ENCODE results near the gene GSE1.

The GSE1 gene

DNA sequence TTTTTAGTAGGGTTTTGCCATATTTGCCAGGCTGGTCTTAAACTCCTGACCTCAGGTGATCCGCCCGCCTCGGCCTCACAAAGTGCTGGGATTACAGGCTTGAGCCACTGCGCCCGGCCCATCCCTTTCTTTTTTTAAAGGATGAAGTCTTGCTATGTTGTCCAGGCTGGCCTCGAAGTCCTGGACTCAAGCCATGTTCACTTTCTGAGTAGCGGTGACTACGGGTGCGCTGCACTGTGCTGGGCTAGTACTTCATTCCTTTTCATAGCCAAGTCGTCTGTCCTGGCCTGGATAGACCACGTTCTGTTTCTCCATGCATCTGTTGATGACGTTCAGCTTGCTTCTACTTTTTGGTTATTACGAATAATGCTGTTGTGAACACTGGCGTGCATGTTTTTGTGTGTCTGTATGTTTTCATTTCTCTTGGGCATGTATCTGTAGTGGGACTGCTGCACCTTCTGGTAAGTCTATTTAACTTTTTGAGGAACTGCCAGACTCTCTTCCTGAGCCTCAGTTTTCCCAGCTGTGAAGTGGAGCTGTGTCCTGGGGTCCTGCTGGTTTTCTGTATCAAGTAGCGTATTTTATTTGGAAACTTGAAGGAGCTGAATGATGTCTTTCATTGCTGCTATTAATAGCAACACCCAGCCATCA lies 40.0 kb upstream of the GSE1 start:
- H2AFZ ChIP-seq (ENCODE audit: low read depth, low read length): no peak overlapping the region
- H4K91ac ChIP-seq (ENCODE audit: low read length): no peak overlapping the region
- peaks cover 54% of the 10 kb centered on the region for H3K4me1 ChIP-seq (ENCODE audit: control insufficient read depth, insufficient read depth, low read depth, low read length)
- H3K36me3 ChIP-seq (ENCODE audit: control insufficient read depth in 1 of 2, insufficient read depth in 2 of 2, low read depth in 1 of 2, low read length in 2 of 2): peaks cover 0 to 14% of the 10 kb centered on the region in 2 experiments
- H4K8ac ChIP-seq (ENCODE audit: low read length): no peak overlapping the region
- no peak overlapping the region for H3K4me3 ChIP-seq (ENCODE audit: insufficient read depth in 1 of 2, low read depth in 1 of 2, low read length in 2 of 2)
- no peaks in the 10 kb centered on the region for H3K9me3 ChIP-seq (ENCODE audit: control insufficient read depth, low read length)
- no peak overlapping the region for H2BK15ac ChIP-seq (ENCODE audit: low read depth, poor library complexity, severe bottlenecking)
- H3K4ac ChIP-seq (ENCODE audit: low read depth in 1 of 2, low read length in 2 of 2): peak overlapping the region in 1 of 2 experiments; percentile 40
- H3K14ac ChIP-seq (ENCODE audit: low read length in 2 of 2): no peak overlapping the region
- 94% methylated on average over 14 of the region's 15 CpGs for WGBS
- no peak overlapping the region for H3K4me2 ChIP-seq (ENCODE audit: low read length, poor library complexity, severe bottlenecking)
- H3K9ac ChIP-seq (ENCODE audit: low read length): no peak overlapping the region
- no peaks in the 10 kb centered on the region for H3K27me3 ChIP-seq (ENCODE audit: control insufficient read depth in 1 of 2, insufficient read depth in 1 of 2, low read length in 2 of 2)
- no peak overlapping the region for H3K27ac ChIP-seq (ENCODE audit: low read length, poor library complexity, severe bottlenecking)
- H2BK5ac ChIP-seq (ENCODE audit: low read depth, low read length, poor library complexity, severe bottlenecking): no peak overlapping the region
- H3K79me1 ChIP-seq (replicated peaks; ENCODE audit: low read length, poor library complexity, severe bottlenecking): peaks cover 39% of the 10 kb centered on the region
- H3K18ac ChIP-seq (ENCODE audit: low read depth in 1 of 2, low read length in 2 of 2): peak overlapping the region in 1 of 2 experiments; percentile 66
- H2AK5ac ChIP-seq (ENCODE audit: low read length, severe bottlenecking): no peak overlapping the region
- DNase-seq: no peak
- no peak overlapping the region for H3K23ac ChIP-seq (ENCODE audit: low read length in 2 of 2)
- H2BK120ac ChIP-seq (ENCODE audit: low read depth, low read length): no peak overlapping the region
- peak overlapping the region in 1 of 2 experiments; percentile 45 for H2BK12ac ChIP-seq (ENCODE audit: low read length in 2 of 2)

GRCh38 chr16:85573696-85574641 lies 39.2 kb upstream of the GSE1 start:
- Histone ChIP-seq H2BK15ac (ENCODE audit: low read depth, poor library complexity, severe bottlenecking) (peak overlapping the region; percentile 4), H3K4me2 (ENCODE audit: low read length, poor library complexity, severe bottlenecking) (peak overlapping the region; percentile 37), H3K9me3 (ENCODE audit: control insufficient read depth, low read length) (no peaks in the 10 kb centered on the region), H2BK12ac (ENCODE audit: low read length in 2 of 2) (peak overlapping the region; percentile 18 to 79), H3K27me3 (ENCODE audit: control insufficient read depth in 1 of 2, insufficient read depth in 1 of 2, low read length in 2 of 2) (no peaks in the 10 kb centered on the region), H2AK5ac (ENCODE audit: low read length, severe bottlenecking) (peak overlapping the region; percentile 29), H3K27ac (ENCODE audit: low read length, poor library complexity, severe bottlenecking) (peak overlapping the region; percentile 31), H4K91ac (ENCODE audit: low read length) (peak overlapping the region; percentile 8), H2AFZ (ENCODE audit: low read depth, low read length) (no peak overlapping the region), H4K8ac (ENCODE audit: low read length) (peak overlapping the region; percentile 12), H2BK5ac (ENCODE audit: low read depth, low read length, poor library complexity, severe bottlenecking) (no peak overlapping the region), H3K9ac (ENCODE audit: low read length) (peak overlapping the region; percentile 49), H3K14ac (ENCODE audit: low read length in 2 of 2) (no peak overlapping the region), H2BK120ac (ENCODE audit: low read depth, low read length) (peak overlapping the region; percentile 0), H3K36me3 (ENCODE audit: control insufficient read depth in 1 of 2, insufficient read depth in 2 of 2, low read depth in 1 of 2, low read length in 2 of 2) (peaks cover 0 to 14% of the 10 kb centered on the region in 2 experiments), H3K18ac (ENCODE audit: low read depth in 1 of 2, low read length in 2 of 2) (peak overlapping the region; percentile 65 to 80), H3K4me3 (ENCODE audit: insufficient read depth in 1 of 2, low read depth in 1 of 2, low read length in 2 of 2) (peak overlapping the region in 1 of 2 experiments; percentile 49), H3K79me1 (replicated peaks; ENCODE audit: low read length, poor library complexity, severe bottlenecking) (peaks cover 45% of the 10 kb centered on the region), H3K4ac (ENCODE audit: low read depth in 1 of 2, low read length in 2 of 2) (peak overlapping the region; percentile 40 to 68), H3K4me1 (ENCODE audit: control insufficient read depth, insufficient read depth, low read depth, low read length) (peaks cover 50% of the 10 kb centered on the region), H3K23ac (ENCODE audit: low read length in 2 of 2) (peak overlapping the region in 1 of 2 experiments; percentile 65)
- DNase-seq: peak; percentile 78
- WGBS: 38% methylated on average over 35 of the region's 37 CpGs

GRCh38 chr16:85574672-85575475 lies 38.2 kb upstream of the GSE1 start:
- no peak for DNase-seq
- H2BK15ac ChIP-seq (ENCODE audit: low read depth, poor library complexity, severe bottlenecking): peak overlapping the region; percentile 4
- H3K18ac ChIP-seq (ENCODE audit: low read depth in 1 of 2, low read length in 2 of 2): peak overlapping the region; percentile 38 to 89
- H2AFZ ChIP-seq (ENCODE audit: low read depth, low read length): no peak overlapping the region
- peaks cover 46% of the 10 kb centered on the region for H3K4me1 ChIP-seq (ENCODE audit: control insufficient read depth, insufficient read depth, low read depth, low read length)
- H3K9me3 ChIP-seq (ENCODE audit: control insufficient read depth, low read length): no peaks in the 10 kb centered on the region
- H2BK12ac ChIP-seq (ENCODE audit: low read length in 2 of 2): peak overlapping the region in 1 of 2 experiments; percentile 79
- H3K4me3 ChIP-seq (ENCODE audit: insufficient read depth in 1 of 2, low read depth in 1 of 2, low read length in 2 of 2): peak overlapping the region in 1 of 2 experiments; percentile 49
- peaks cover 50% of the 10 kb centered on the region for H3K79me1 ChIP-seq (replicated peaks; ENCODE audit: low read length, poor library complexity, severe bottlenecking)
- peak overlapping the region in 1 of 2 experiments; percentile 26 for H3K14ac ChIP-seq (ENCODE audit: low read length in 2 of 2)
- 41% methylated on average over 29 of the region's 29 CpGs for WGBS
- H3K36me3 ChIP-seq (ENCODE audit: control insufficient read depth in 1 of 2, insufficient read depth in 2 of 2, low read depth in 1 of 2, low read length in 2 of 2): peaks cover 0 to 14% of the 10 kb centered on the region in 2 experiments
- no peak overlapping the region for H3K27ac ChIP-seq (ENCODE audit: low read length, poor library complexity, severe bottlenecking)
- H3K4ac ChIP-seq (ENCODE audit: low read depth in 1 of 2, low read length in 2 of 2): peak overlapping the region in 1 of 2 experiments; percentile 68
- H3K4me2 ChIP-seq (ENCODE audit: low read length, poor library complexity, severe bottlenecking): no peak overlapping the region
- H4K8ac ChIP-seq (ENCODE audit: low read length): no peak overlapping the region
- peak overlapping the region; percentile 76 for H2AK5ac ChIP-seq (ENCODE audit: low read length, severe bottlenecking)
- H4K91ac ChIP-seq (ENCODE audit: low read length): peak overlapping the region; percentile 76
- H3K27me3 ChIP-seq (ENCODE audit: control insufficient read depth in 1 of 2, insufficient read depth in 1 of 2, low read length in 2 of 2): no peaks in the 10 kb centered on the region
- H2BK120ac ChIP-seq (ENCODE audit: low read depth, low read length): peak overlapping the region; percentile 0
- peak overlapping the region; percentile 49 for H3K9ac ChIP-seq (ENCODE audit: low read length)
- H3K23ac ChIP-seq (ENCODE audit: low read length in 2 of 2): peak overlapping the region in 1 of 2 experiments; percentile 91
- H2BK5ac ChIP-seq (ENCODE audit: low read depth, low read length, poor library complexity, severe bottlenecking): no peak overlapping the region

Measured in mesenchymal stem cell (in vitro differentiated cells and primary cell).